Esophagus squamous epithelium (tissue), 5 donors: ENCODE data around the gene ULBP1. TPM values are rescaled to one million over a fixed set of nuclear protein-coding genes. Genes with fewer than 3 reads are reported as not detected.
"Not testable (repeated sequence)": the region's sequence is repeated elsewhere in the genome, so short reads cannot be mapped to it uniquely, and the experiment has no call there.

Experiments
- DNase-seq: peaks from one replicate; lab custom pipeline; 2025; lab: John Stamatoyannopoulos, UW
- H3K27ac ChIP-seq, 4 donors: fragments of 200-600 bp; sonication (generic); one replicate each; pipeline ENCODE4 v1.5.1; 2016 to 2019; ENCODE audit warnings: mild to moderate bottlenecking in 1 of 4
- H3K27me3 ChIP-seq, 4 donors: fragments of 200-600 bp; sonication (generic); 1 replicate in 3 of 4; 2 replicates in 1 of 4; pipeline versions ENCODE4 v1.5.1 to v1.6.0; 2017 to 2021; ENCODE audit warnings: antibody characterized with exemption in 1 of 4
- H3K36me3 ChIP-seq, 3 donors: fragments of 200-600 bp; sonication (generic); one replicate each; pipeline ENCODE4 v1.5.1; 2016 to 2019
- H3K4me1 ChIP-seq, 3 donors: fragments of 200-600 bp; sonication (generic); one replicate each; pipeline ENCODE4 v1.5.1; 2017 to 2019
- H3K4me3 ChIP-seq, 4 donors: fragments of 200-600 bp; sonication (generic); 1 replicate in 3 of 4; 2 replicates in 1 of 4; pipeline ENCODE4 v1.5.1; 2016 to 2019; ENCODE audit warnings: mild to moderate bottlenecking in 2 of 4, moderate library complexity in 1 of 4
- H3K9me3 ChIP-seq, 3 donors: fragments of 200-600 bp; sonication (generic); one replicate each; pipeline ENCODE4 v1.5.1; 2016 to 2019
- POLR2A ChIP-seq, 4 donors: fragments of 450-650 bp; IDR thresholded peaks; one replicate each; pipeline ENCODE4 v1.6.1; 2017; ENCODE audit warnings: antibody characterized with exemption in 4 of 4, mild to moderate bottlenecking in 4 of 4, moderate library complexity in 3 of 4
- WGBS, 2 donors: methylation state at CpG; one replicate each; pipeline ENCODE4 v1.1.5; 2018; 5-methylcytosine and 5-hydroxymethylcytosine counted together
- intact Hi-C: fragments of 100-400 bp; cut with DNase I; formaldehyde crosslinking; loops from one replicate; pipeline ENCODE4 v1.15.0; 2022
- total RNA-seq, 4 donors: library from RNA; depleted of rRNA; stranded (reverse); fragments of >200 nt; gene quantifications; one replicate each; pipeline ENCODE4 v1.1.0, GENCODE V29; 2016
- TF ChIP-seq, protein P1 (sequence below), 6 experiments: fragments of 450-650 bp in 4 of 6; fragments of 200-600 bp in 2 of 6; sonication (generic) in 2 of 6; IDR thresholded peaks; one replicate each; pipeline ENCODE4 v1.5.1; 2016 to 2019; ENCODE audit warnings: antibody characterized with exemption in 6 of 6, mild to moderate bottlenecking in 4 of 6, moderate library complexity in 4 of 6
- donor health status: DM: yes; HTN: yes; CAD: no.

ULBP1 gene
- total RNA-seq, 4 donors from 2014 or later = 0.26 to 0.27 TPM; not detected in 2

DNA sequence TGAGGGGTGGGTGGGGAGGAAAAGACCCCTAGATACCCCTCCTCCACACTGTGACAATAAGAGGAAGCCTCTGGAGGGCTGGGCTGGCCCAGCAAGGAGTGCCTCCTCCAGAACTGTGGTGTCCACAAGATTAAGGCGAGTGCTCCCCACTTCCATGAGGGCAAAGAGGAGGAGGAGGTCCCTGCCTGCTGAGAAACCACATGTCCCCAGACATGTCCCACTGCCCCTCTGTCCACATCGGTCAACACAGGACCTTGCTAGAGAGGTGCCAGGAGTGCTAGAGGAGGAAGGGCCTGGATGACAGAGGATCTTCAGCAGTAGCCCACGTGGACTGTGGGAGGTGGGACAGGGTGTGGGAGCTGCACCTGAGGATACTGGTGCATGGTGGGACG lies 43.9 kb upstream of the ULBP1 start:
- DNase-seq = no peak
- Histone ChIP-seq H3K4me3 (no peak overlapping the region), H3K4me1 (peaks cover 9 to 40% (median 20%) of the 10 kb centered on the region in 3 donors), H3K36me3 (peaks cover 0 to 11% (median 0%) of the 10 kb centered on the region in 3 donors), H3K9me3 (no peaks in the 10 kb centered on the region), H3K27me3 (peaks cover 0 to 11% (median 0%) of the 10 kb centered on the region in 4 donors), H3K27ac (no peak overlapping the region)
- TF ChIP-seq, protein P1, sequence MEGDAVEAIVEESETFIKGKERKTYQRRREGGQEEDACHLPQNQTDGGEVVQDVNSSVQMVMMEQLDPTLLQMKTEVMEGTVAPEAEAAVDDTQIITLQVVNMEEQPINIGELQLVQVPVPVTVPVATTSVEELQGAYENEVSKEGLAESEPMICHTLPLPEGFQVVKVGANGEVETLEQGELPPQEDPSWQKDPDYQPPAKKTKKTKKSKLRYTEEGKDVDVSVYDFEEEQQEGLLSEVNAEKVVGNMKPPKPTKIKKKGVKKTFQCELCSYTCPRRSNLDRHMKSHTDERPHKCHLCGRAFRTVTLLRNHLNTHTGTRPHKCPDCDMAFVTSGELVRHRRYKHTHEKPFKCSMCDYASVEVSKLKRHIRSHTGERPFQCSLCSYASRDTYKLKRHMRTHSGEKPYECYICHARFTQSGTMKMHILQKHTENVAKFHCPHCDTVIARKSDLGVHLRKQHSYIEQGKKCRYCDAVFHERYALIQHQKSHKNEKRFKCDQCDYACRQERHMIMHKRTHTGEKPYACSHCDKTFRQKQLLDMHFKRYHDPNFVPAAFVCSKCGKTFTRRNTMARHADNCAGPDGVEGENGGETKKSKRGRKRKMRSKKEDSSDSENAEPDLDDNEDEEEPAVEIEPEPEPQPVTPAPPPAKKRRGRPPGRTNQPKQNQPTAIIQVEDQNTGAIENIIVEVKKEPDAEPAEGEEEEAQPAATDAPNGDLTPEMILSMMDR (IDR thresholded peaks at IDR 0.05) = no peak
- TF ChIP-seq POLR2A (IDR thresholded peaks at IDR 0.05) = no peak
- WGBS, 2 donors = 94 to 95% methylated on average over 4 of the region's 4 CpGs
- intact Hi-C loops = loop anchor here (5.0 kb wide), 1 partner anchor 83 kb away; no protein-coding TSS in a partner anchor

DNA sequence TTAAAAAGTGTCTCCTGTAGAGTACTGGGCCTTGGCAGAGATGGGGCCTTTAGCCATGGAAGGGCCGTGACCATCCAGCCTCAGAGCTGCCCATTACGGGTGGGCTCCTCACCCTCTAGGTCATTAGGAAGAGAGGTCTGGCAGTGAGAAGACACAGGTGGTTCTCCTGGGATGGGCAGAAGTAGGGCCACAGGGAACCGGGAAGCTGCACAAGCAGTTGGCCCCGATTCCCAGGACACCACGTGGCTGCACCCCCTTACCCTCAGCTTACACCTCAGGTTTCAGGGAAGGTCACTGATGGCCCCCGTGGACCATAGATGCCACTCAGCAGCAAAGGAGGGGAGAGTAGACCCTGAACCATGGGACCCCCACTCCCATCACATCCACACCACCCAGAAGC lies 42.4 kb upstream of the ULBP1 start:
- intact Hi-C loops = loop anchor here (5.0 kb wide), 1 partner anchor 84 kb away; no protein-coding TSS in a partner anchor
- no peak for DNase-seq
- no peak overlapping the region for H3K27ac ChIP-seq
- H3K36me3 ChIP-seq = peaks cover 0 to 11% (median 0%) of the 10 kb centered on the region in 3 donors
- H3K4me1 ChIP-seq = peaks cover 16 to 56% (median 29%) of the 10 kb centered on the region in 3 donors
- TF ChIP-seq, protein P1 (IDR thresholded peaks at IDR 0.05) = no peak
- TF ChIP-seq POLR2A (IDR thresholded peaks at IDR 0.05) = no peak
- no peaks in the 10 kb centered on the region for H3K9me3 ChIP-seq
- 89% methylated on average over 6 of the region's 6 CpGs; no CpG with 5 or more reads in 1 of the 2 donors for whole genome bisulfite sequencing, 2 donors
- peaks cover 0 to 15% (median 0%) of the 10 kb centered on the region in 4 donors for H3K27me3 ChIP-seq
- no peak overlapping the region for H3K4me3 ChIP-seq

DNA sequence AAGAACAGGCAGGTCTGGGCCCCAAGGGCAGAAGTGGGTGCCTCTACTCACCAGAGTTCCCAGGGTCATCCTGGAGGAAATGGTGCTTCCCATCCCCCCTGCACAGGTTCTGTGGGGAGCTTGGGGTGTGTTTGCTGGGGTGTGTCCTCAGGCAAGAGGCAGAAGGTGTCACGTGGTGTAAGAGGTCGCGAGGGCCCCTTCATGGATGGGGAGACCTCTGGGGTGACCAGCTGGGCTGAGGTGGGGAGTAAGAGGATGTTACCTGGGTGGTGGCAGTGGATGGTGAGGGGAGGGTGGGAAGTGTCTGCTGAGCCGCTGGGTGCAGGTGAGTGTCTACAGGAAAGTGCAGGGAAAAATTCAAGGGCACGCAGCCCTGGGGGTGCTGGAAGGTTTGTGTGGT lies 41.7 kb upstream of the ULBP1 start:
- not testable (repeated sequence) for H3K27ac ChIP-seq, H3K9me3 ChIP-seq, DNase-seq
- intact Hi-C loops = loop anchor here (5.0 kb wide), 1 partner anchor 85 kb away; no protein-coding TSS in a partner anchor
- H3K4me1 ChIP-seq = peaks cover 16 to 59% (median 30%) of the 10 kb centered on the region in 3 donors
- peaks cover 0 to 15% (median 0%) of the 10 kb centered on the region in 4 donors for H3K27me3 ChIP-seq
- H3K36me3 ChIP-seq = peaks cover 0 to 11% (median 0%) of the 10 kb centered on the region in 3 donors
- 39 to 51% methylated on average over 2 to 5 of the region's 5 CpGs for WGBS, 2 donors
- peak overlapping the region in 3 of 4 donors; percentile 55 to 71 (median 64) for H3K4me3 ChIP-seq

DNA sequence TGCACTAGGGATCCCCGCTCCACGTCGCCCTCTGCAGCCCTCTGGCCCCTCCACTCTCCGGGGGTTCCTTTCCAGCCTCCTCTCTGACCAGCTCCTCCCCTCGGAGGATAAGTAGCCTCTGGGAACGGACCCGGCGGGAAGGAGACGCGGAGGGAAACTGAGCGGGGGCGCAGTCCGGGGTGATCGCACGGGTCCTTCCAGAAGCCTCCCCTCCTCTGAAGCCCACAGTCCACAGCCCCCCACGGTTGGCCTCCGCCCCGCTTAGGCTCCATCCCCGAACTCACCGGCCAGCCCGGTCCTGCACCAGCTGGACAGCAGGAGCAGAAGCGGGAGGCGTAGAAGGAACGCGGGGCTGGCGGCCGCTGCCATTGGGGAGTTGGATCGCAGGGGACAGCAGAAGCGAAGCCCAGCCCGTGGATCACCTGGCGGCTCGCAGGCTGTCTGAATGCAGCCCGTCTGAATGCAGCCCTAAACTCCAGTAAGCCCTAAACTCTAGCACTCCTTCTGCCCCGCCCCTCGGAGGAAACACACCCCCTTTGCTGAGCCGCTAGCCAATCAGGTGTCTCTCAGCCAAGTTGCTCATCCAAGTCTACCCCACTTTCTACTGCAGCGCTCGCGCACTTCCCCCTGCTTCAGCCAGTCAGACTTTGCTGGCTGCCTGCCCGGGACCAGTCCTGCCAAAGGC lies 41.0 kb upstream of the ULBP1 start, which contains the start of gene RAET1G:
Gene RAET1G, minus strand, starts transcription at position 480 of the 685 bp plus-strand sequence. Its CDS starts 111 bp downstream, at position 369.
- peak; percentile 50 for DNase-seq
- Histone ChIP-seq H3K27me3 (peaks cover 0 to 21% (median 0%) of the 10 kb centered on the region in 4 donors), H3K27ac (peak within 1 kb of the TSS in 3 of 4 donors; percentile 71 to 78 (median 75)), H3K4me1 (peaks cover 16 to 52% (median 30%) of the 10 kb centered on the region in 3 donors), H3K9me3 (no peaks in the 10 kb centered on the region), H3K4me3 (peak within 1 kb of the TSS; percentile 46 to 71 (median 60)), H3K36me3 (peaks cover 0 to 11% (median 0%) of the 10 kb centered on the region in 3 donors)
- TF ChIP-seq, protein P1 (IDR thresholded peaks at IDR 0.05) = peak in 1 of 6 experiments; percentile 3
- peak in 2 of 4 donors; percentile 61 to 75 for TF ChIP-seq POLR2A (IDR thresholded peaks at IDR 0.05)
- intact Hi-C loops = loop anchor here (5.0 kb wide), 1 partner anchor 85 kb away; no protein-coding TSS in a partner anchor
- WGBS, 2 donors = 0 to 3% methylated on average over 5 to 19 of the region's 40 CpGs

DNA sequence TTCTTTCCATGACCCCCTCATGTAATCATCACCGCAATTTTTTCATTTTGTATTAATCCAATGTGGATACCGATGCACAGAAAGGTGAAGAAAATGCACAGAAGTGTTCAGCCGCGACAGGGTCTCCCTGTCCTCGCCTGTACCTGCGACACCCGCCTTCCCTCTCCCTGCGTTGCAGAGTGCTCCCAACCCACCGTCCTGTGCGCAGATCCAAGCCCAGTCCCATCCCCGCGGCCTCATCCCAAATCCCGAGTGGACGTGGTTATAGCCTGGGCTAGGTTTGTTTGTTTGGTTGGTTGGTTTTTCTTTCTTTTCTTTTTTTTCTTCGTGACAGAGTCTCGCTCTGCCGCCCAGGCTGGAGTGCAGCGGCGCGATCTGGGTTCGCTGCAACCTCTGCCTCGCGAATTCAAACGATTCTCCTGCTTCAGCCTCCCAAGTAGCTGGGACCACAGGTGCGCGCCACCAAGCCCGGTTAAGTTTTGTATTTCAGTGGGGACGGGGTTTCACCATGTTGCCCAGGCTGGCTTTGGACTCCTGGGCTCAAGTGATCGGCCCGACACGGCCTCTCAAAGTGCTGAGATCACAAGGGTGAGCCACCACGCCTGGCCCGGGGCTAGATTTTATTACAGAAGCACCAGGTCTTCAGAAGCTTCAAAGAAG lies 40.3 kb upstream of the ULBP1 start:
- WGBS, 2 donors = 24 to 26% methylated on average over 20 to 33 of the region's 33 CpGs
- Histone ChIP-seq H3K27me3 (peaks cover 0 to 24% (median 0%) of the 10 kb centered on the region in 4 donors), H3K27ac (peak overlapping the region in 2 of 4 donors; percentile 22 to 49), H3K9me3 (no peaks in the 10 kb centered on the region), H3K4me3 (peak overlapping the region; percentile 46 to 71 (median 60)), H3K4me1 (peaks cover 16 to 46% (median 24%) of the 10 kb centered on the region in 3 donors), H3K36me3 (peaks cover 0 to 10% (median 0%) of the 10 kb centered on the region in 3 donors)
- DNase-seq = no peak
- no peak for TF ChIP-seq POLR2A (IDR thresholded peaks at IDR 0.05)
- TF ChIP-seq, protein P1 (IDR thresholded peaks at IDR 0.05) = no peak
- intact Hi-C loops = loop anchor here (5.0 kb wide), 1 partner anchor 86 kb away; no protein-coding TSS in a partner anchor
